GM18520 (cell line): ENCODE results near the gene NPAS3.

Experiments
- ATAC-seq: cut with Tn5 transposase; IDR thresholded peaks from one replicate; pipeline ENCODE4 v1.9.1; 2021; ENCODE audit not compliant: unreplicated experiment

Gene NPAS3

GRCh38 chr14:33464254-33464962 lies 525.7 kb downstream of the NPAS3 start:
- no peak for ATAC-seq

GRCh38 chr14:33465846-33466700 lies 527.4 kb downstream of the NPAS3 start:
- ATAC-seq: no peak

GRCh38 chr14:33467971-33468370 lies 529.3 kb downstream of the NPAS3 start:
- no peak for ATAC-seq

- no peak for ATAC-seq
These were observed 531.2 kb downstream of the NPAS3 start for GRCh38 chr14:33469898-33470297.

- no peak for ATAC-seq
These were observed 533.1 kb downstream of the NPAS3 start for GRCh38 chr14:33471776-33472175.

- ATAC-seq: no peak
These were observed 536.9 kb downstream of the NPAS3 start for GRCh38 chr14:33475623-33476022.

- ATAC-seq: no peak
These were observed 539.1 kb downstream of the NPAS3 start for GRCh38 chr14:33477797-33478196.

GRCh38 chr14:33480071-33480886 lies 541.6 kb downstream of the NPAS3 start:
- no peak for ATAC-seq

GRCh38 chr14:33480887-33481184 lies 542.2 kb downstream of the NPAS3 start:
- ATAC-seq: no peak

- ATAC-seq: no peak
These were observed 544.4 kb downstream of the NPAS3 start for GRCh38 chr14:33483110-33483509.

- ATAC-seq: no peak
These were observed 544.9 kb downstream of the NPAS3 start for GRCh38 chr14:33483541-33483940.

- ATAC-seq: no peak
These were observed 545.6 kb downstream of the NPAS3 start for GRCh38 chr14:33484264-33484663.

- no peak for ATAC-seq
These were observed 547.7 kb downstream of the NPAS3 start for GRCh38 chr14:33486332-33486890.

GRCh38 chr14:33488582-33488981 lies 549.9 kb downstream of the NPAS3 start:
- ATAC-seq: no peak

- ATAC-seq: no peak
These were observed 551.9 kb downstream of the NPAS3 start for GRCh38 chr14:33490555-33490954.

GRCh38 chr14:33491112-33491511 lies 552.4 kb downstream of the NPAS3 start:
- no peak for ATAC-seq

- ATAC-seq: no peak
These were observed 553.8 kb downstream of the NPAS3 start for GRCh38 chr14:33492491-33492890.

GRCh38 chr14:33493266-33493665 lies 554.6 kb downstream of the NPAS3 start:
- ATAC-seq: no peak

GRCh38 chr14:33493990-33494389 lies 555.3 kb downstream of the NPAS3 start:
- no peak for ATAC-seq

- no peak for ATAC-seq
These were observed 561.0 kb downstream of the NPAS3 start for GRCh38 chr14:33499687-33500086.
